ENCODE results near the gene FBXW9.

DNA sequence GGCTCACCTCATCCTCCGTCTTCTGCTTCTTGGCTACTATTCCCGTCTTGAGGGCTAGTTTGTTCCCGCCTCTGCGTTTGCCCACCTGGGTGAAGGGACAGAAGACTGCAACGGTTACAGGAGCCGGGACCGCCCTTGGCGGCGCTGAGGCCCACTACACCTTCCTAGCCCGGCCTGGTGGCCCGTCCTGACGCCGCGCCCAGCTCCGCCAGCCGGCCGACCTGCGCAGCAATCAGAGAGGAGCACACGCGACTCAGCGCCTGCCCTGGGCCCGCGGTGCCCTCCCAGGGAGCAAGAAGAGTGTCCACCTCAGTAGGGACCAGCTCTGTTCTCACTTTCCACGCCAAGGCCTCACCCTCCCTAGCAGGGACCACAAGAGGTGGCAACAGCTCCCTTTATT, 34.9 kb upstream of the FBXW9 start:
- TF ChIP-seq, protein P1, sequence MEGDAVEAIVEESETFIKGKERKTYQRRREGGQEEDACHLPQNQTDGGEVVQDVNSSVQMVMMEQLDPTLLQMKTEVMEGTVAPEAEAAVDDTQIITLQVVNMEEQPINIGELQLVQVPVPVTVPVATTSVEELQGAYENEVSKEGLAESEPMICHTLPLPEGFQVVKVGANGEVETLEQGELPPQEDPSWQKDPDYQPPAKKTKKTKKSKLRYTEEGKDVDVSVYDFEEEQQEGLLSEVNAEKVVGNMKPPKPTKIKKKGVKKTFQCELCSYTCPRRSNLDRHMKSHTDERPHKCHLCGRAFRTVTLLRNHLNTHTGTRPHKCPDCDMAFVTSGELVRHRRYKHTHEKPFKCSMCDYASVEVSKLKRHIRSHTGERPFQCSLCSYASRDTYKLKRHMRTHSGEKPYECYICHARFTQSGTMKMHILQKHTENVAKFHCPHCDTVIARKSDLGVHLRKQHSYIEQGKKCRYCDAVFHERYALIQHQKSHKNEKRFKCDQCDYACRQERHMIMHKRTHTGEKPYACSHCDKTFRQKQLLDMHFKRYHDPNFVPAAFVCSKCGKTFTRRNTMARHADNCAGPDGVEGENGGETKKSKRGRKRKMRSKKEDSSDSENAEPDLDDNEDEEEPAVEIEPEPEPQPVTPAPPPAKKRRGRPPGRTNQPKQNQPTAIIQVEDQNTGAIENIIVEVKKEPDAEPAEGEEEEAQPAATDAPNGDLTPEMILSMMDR (conservative IDR thresholded peaks at IDR 0.05) = no peak
- no peak for TF ChIP-seq EZH2 (IDR thresholded peaks at IDR 0.05; ENCODE audit: low read depth)
